Measurements from ENCODE around the gene CAPZB. TPM values are rescaled to one million over a fixed set of nuclear protein-coding genes. Genes with fewer than 3 reads are reported as not detected.

Gene CAPZB
- total RNA-seq, 1 experiment from 2014 or later: 141 TPM

GRCh38 chr1:19405761-19406487 is 79.4 kb downstream of the CAPZB start:
- no peak for DNase-seq (ENCODE audit: low read depth)

GRCh38 chr1:19405195-19405760 is 80.1 kb downstream of the CAPZB start:
- no peak for DNase-seq (ENCODE audit: low read depth)

GRCh38 chr1:19404748-19405147 is 80.6 kb downstream of the CAPZB start:
- no peak for DNase-seq (ENCODE audit: low read depth)

- no peak for DNase-seq (ENCODE audit: low read depth)
Measured at GRCh38 chr1:19403256-19403655, 82.1 kb downstream of the CAPZB start.

- DNase-seq (ENCODE audit: low read depth): no peak
Measured at GRCh38 chr1:19402031-19402813, 83.1 kb downstream of the CAPZB start.

GRCh38 chr1:19401535-19401889 is 83.8 kb downstream of the CAPZB start:
- no peak for DNase-seq (ENCODE audit: low read depth)

GRCh38 chr1:19400875-19401534 is 84.3 kb downstream of the CAPZB start:
- no peak for DNase-seq (ENCODE audit: low read depth)

GRCh38 chr1:19400192-19400611 is 85.1 kb downstream of the CAPZB start:
- DNase-seq (ENCODE audit: low read depth): no peak

GRCh38 chr1:19398309-19398760 is 87.0 kb downstream of the CAPZB start:
- DNase-seq (ENCODE audit: low read depth): peak; percentile 90

GRCh38 chr1:19397217-19397945 is 88.0 kb downstream of the CAPZB start:
- no peak for DNase-seq (ENCODE audit: low read depth)

- no peak for DNase-seq (ENCODE audit: low read depth)
Measured at GRCh38 chr1:19396280-19396679, 89.1 kb downstream of the CAPZB start.

GRCh38 chr1:19395678-19396192 is 89.6 kb downstream of the CAPZB start:
- peak; percentile 69 for DNase-seq (ENCODE audit: low read depth)

- no peak for DNase-seq (ENCODE audit: low read depth)
Measured at GRCh38 chr1:19393046-19393445, 92.3 kb downstream of the CAPZB start.

GRCh38 chr1:19392221-19392620 is 93.1 kb downstream of the CAPZB start:
- DNase-seq (ENCODE audit: low read depth): no peak

GRCh38 chr1:19391596-19391981 is 93.8 kb downstream of the CAPZB start:
- no peak for DNase-seq (ENCODE audit: low read depth)

- DNase-seq (ENCODE audit: low read depth): peak; percentile 53
Measured at GRCh38 chr1:19390901-19391595, 94.3 kb downstream of the CAPZB start.

- DNase-seq (ENCODE audit: low read depth): no peak
Measured at GRCh38 chr1:19390166-19390850, 95.0 kb downstream of the CAPZB start.

GRCh38 chr1:19388980-19389379 is 96.4 kb downstream of the CAPZB start:
- DNase-seq (ENCODE audit: low read depth): no peak

- no peak for DNase-seq (ENCODE audit: low read depth)
Measured at GRCh38 chr1:19387045-19387467, 98.3 kb downstream of the CAPZB start.

Data from Daoy (cell line).